Measurements from ENCODE around the gene CDC14C.

The CDC14C gene

DNA sequence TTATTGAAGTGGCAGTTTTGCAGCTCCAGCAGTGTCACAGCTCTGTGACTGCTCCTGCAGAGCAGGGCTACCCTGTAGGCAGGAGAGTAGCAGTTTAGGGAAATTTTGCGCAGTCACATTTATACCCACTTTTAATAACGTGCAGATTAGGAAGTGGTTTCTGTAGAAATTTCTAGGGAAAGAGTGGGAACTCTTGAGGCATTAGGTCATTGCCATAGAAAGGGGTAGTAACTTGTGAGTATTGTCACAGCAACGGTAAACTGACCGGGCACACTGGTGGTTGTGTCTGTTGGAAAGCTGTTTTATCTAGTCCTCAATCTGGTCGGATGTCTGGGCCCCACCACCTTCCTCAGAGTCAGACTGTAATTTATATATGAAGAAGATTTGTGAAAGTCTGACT is 51.9 kb downstream of the CDC14C start:
- H3K79me2 ChIP-seq (ENCODE audit: control insufficient read depth, insufficient read depth, low read length, unreplicated experiment), result no peaks in the 10 kb centered on the region
- no peaks in the 10 kb centered on the region for H3K27me3 ChIP-seq (ENCODE audit: insufficient read depth, low read length)
- H2AFZ ChIP-seq (ENCODE audit: low read length, unreplicated experiment), result no peak overlapping the region
- H3K36me3 ChIP-seq (ENCODE audit: insufficient read depth, low read length), result no peaks in the 10 kb centered on the region
- H3K4me3 ChIP-seq (ENCODE audit: low read depth, low read length), result no peak overlapping the region
- H3K27ac ChIP-seq (ENCODE audit: low read depth, low read length), result no peak overlapping the region
- no peaks in the 10 kb centered on the region for H3K4me1 ChIP-seq (ENCODE audit: control insufficient read depth, insufficient read depth, low read length, unreplicated experiment)

DNA sequence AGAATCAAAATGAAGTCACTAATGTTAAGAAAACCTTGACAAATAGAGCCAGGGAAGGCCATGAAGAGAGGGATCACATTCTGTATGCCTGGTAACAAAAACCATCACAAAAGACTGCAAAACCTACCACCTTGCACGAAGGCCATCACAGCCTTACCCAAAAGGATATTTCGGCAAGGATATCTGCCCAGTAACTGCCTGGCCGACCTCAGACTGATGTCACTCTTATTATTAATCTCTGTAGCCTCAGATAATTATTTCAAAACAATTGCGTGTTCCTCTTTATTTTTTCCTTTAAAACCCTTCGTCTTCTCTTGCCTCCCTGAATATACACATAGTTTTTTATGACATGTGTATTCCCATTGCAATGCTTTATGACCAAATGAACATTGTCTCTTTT is 52.5 kb downstream of the CDC14C start:
- Histone ChIP-seq H3K36me3 (ENCODE audit: insufficient read depth, low read length) (no peaks in the 10 kb centered on the region), H3K27me3 (ENCODE audit: insufficient read depth, low read length) (no peaks in the 10 kb centered on the region), H3K4me3 (ENCODE audit: low read depth, low read length) (no peak overlapping the region), H2AFZ (ENCODE audit: low read length, unreplicated experiment) (no peak overlapping the region), H3K4me1 (ENCODE audit: control insufficient read depth, insufficient read depth, low read length, unreplicated experiment) (no peaks in the 10 kb centered on the region), H3K27ac (ENCODE audit: low read depth, low read length) (no peak overlapping the region), H3K79me2 (ENCODE audit: control insufficient read depth, insufficient read depth, low read length, unreplicated experiment) (no peaks in the 10 kb centered on the region)
